ENCODE results near the gene LCN2. TPM values are rescaled to one million over a fixed set of nuclear protein-coding genes. Genes with fewer than 3 reads are reported as not detected.
A peak's percentile ranks its signal among the peaks of the same experiment; 100 is the strongest.

LCN2 gene
- total and polyA plus RNA-seq, 9 of the 15 experiments (the other 6 are each of a cell fraction or from before 2014, with no cell fraction given): 0.10 to 1.2 (median 0.44) TPM; not detected in 1

DNA sequence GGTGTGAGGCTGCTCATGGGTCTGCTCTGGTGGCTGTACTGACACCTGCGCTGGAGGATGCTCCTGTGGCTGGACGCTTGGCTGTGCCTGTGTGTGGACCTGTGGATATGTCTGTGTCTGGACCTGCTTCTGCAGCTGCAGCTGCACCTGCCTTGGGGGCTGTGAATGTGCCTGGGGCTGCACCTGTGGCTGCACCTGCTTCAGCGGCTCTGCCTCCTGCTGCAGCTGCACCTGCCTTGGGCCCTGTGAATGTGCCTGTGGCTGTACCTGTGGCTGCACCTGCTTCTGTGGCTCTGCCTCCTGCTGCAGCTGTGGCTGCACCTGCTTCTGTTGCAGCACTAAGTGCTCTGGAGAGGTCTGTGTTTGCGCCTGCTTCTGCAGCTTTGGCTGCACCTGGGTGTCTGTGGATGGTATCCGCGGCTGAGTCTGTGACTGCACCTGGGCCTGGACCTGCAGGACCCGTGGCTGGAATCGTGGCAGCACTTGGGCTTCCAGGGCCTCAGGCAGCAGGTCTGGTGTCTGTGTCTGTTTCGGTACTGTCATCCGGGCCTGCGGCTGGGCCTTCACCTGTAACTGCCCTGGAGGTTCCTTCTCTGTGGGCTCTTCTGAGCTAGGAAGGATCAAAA, 29.7 kb downstream of the LCN2 start (continued):
- TF ChIP-seq, protein P1, sequence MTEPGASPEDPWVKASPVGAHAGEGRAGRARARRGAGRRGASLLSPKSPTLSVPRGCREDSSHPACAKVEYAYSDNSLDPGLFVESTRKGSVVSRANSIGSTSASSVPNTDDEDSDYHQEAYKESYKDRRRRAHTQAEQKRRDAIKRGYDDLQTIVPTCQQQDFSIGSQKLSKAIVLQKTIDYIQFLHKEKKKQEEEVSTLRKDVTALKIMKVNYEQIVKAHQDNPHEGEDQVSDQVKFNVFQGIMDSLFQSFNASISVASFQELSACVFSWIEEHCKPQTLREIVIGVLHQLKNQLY (CRISPR knock-in tag; conservative IDR thresholded peaks at IDR 0.05): 0 out of 4 replicates have a peak, but pooled peaks of 1 of the 2 experiments have one; percentile 19
- peak; percentile 65; the same call in 1 of the 2 replicates for TF ChIP-seq POLR2G (IDR thresholded peaks at IDR 0.05; ENCODE audit: low read depth, low read length)

DNA sequence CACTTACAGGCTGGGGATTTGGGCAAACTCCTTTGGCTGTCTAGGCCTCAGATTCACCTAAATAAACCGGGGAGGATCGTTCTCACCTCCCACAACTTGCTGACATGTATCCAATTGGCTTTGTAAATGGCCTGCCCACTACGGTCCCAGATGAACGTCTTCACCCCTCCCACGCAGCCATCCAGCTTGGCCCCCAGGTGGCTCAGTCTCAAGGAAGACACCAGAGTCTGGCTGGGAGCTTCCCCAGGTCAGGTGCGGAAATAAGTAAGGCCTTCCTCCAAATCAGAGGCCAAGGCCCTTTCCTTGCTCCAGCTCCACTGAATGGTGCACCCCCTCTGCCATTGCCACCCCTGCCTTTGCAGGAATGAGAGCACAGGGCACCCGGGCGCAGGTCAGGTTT, 30.7 kb downstream of the LCN2 start:
- H4K20me1 ChIP-seq (replicated peaks; ENCODE audit: control insufficient read depth, insufficient read depth, low read length): peaks cover 3% of the 10 kb centered on the region; the same call in 1 of the 2 replicates
- no peaks in the 10 kb centered on the region for H3K79me2 ChIP-seq (ENCODE audit: control insufficient read depth, insufficient read depth, low read length)
- H3K9ac ChIP-seq (ENCODE audit: insufficient read depth in 1 of 2, low read depth in 2 of 2, low read length in 2 of 2): peak overlapping the region in 1 of 2 experiments; percentile 1; a peak in 2 of 4 replicates
- no TSS peak for BruUV-seq (replicated peaks)
- FAIRE-seq (no peak), DNase-seq (ENCODE audit: extremely low read depth in 1 of 4, low spot score in 3 of 4) (no peak), ATAC-seq (no peak)
- no peaks in the 10 kb centered on the region for H3K9me3 ChIP-seq (replicated peaks; ENCODE audit: control insufficient read depth, insufficient read depth, low read depth, low read length)
- H2AFZ ChIP-seq (ENCODE audit: low read depth, low read length): no peak overlapping the region
- WGBS (ENCODE audit: insufficient coverage, low coverage, missing lambda C conversion rate): 94% methylated on average over 8 of the region's 8 CpGs
- POLR2A ChIA-PET: interaction anchor here (0.8 to 12.6 kb wide), 4 partner anchors 9 to 37 kb away, joined by 4 to 155 read pairs (median 41); partner anchors contain the start of genes BBLN and CIZ1
- H3K36me3 ChIP-seq (ENCODE audit: control insufficient read depth, insufficient read depth, low read length): peaks cover 86% of the 10 kb centered on the region
- no peak overlapping the region for H3K4me3 ChIP-seq
- no peak overlapping the region for H3K4me2 ChIP-seq (ENCODE audit: insufficient read depth, low read length)
- no peaks in the 10 kb centered on the region for H3K27me3 ChIP-seq (ENCODE audit: control insufficient read depth in 2 of 2, insufficient read depth in 2 of 2, low read length in 2 of 2)
- CTCF ChIA-PET (ENCODE audit: low intra/inter-chr PET ratio): interaction anchor here (1.6 kb wide), 1 partner anchor 1604 kb away, joined by 3 read pairs; no protein-coding TSS in a partner anchor
- H3K27ac ChIP-seq (ENCODE audit: extremely low read depth, low read depth, low read length): no peak overlapping the region
- no peaks in the 10 kb centered on the region for H3K9me1 ChIP-seq (ENCODE audit: control insufficient read depth, insufficient read depth, low read length)
- H3K4me1 ChIP-seq (replicated peaks in 1 of 2; ENCODE audit: control insufficient read depth in 2 of 2, insufficient read depth in 2 of 2, low read length in 2 of 2): peaks cover 0 to 28% of the 10 kb centered on the region in 2 experiments; a peak in 3 of 5 replicates
- intact Hi-C loops (cut with micrococcal nuclease): loop anchor here (2.0 kb wide), 1 partner anchor 161 kb away; the partner anchor contains the start of gene SLC27A4
- in situ Hi-C loops (cut with MboI): no loop called here
- TF ChIP-seq CHD2 (IDR thresholded peaks at IDR 0.05; ENCODE audit: low read depth, low read length) (no peak), ZNF76 (CRISPR knock-in tag; IDR thresholded peaks at IDR 0.05; ENCODE audit: borderline replicate concordance) (no peak), ZNF134 (CRISPR knock-in tag; conservative IDR thresholded peaks at IDR 0.05) (no peak), TAF15 (IDR thresholded peaks at IDR 0.05; ENCODE audit: low read depth, low read length) (no peak), EP300 (IDR thresholded peaks at IDR 0.05; ENCODE audit: low read length) (no peak), PRPF4 (IDR thresholded peaks at IDR 0.05; ENCODE audit: insufficient read depth, low read depth, low read length, poor library complexity, severe bottlenecking) (no peak), CEBPG (CRISPR knock-in tag; IDR thresholded peaks at IDR 0.05) (0 out of 2 replicates have a peak, but pooled peaks have one; percentile 6), CEBPG (tag; conservative IDR thresholded peaks at IDR 0.05 in 1 of 2, IDR thresholded peaks at IDR 0.05 in 1 of 2) (no peak)
- TF ChIP-seq, protein P2, sequence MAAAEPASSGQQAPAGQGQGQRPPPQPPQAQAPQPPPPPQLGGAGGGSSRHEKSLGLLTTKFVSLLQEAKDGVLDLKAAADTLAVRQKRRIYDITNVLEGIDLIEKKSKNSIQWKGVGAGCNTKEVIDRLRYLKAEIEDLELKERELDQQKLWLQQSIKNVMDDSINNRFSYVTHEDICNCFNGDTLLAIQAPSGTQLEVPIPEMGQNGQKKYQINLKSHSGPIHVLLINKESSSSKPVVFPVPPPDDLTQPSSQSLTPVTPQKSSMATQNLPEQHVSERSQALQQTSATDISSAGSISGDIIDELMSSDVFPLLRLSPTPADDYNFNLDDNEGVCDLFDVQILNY (CRISPR knock-in tag; IDR thresholded peaks at IDR 0.05): 0 out of 2 replicates have a peak, but pooled peaks have one; percentile 16
- TF ChIP-seq, protein P3, sequence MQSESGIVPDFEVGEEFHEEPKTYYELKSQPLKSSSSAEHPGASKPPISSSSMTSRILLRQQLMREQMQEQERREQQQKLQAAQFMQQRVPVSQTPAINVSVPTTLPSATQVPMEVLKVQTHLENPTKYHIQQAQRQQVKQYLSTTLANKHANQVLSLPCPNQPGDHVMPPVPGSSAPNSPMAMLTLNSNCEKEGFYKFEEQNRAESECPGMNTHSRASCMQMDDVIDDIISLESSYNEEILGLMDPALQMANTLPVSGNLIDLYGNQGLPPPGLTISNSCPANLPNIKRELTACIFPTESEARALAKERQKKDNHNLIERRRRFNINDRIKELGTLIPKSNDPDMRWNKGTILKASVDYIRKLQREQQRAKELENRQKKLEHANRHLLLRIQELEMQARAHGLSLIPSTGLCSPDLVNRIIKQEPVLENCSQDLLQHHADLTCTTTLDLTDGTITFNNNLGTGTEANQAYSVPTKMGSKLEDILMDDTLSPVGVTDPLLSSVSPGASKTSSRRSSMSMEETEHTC (IDR thresholded peaks at IDR 0.05): no peak
- TF ChIP-seq, protein P4, sequence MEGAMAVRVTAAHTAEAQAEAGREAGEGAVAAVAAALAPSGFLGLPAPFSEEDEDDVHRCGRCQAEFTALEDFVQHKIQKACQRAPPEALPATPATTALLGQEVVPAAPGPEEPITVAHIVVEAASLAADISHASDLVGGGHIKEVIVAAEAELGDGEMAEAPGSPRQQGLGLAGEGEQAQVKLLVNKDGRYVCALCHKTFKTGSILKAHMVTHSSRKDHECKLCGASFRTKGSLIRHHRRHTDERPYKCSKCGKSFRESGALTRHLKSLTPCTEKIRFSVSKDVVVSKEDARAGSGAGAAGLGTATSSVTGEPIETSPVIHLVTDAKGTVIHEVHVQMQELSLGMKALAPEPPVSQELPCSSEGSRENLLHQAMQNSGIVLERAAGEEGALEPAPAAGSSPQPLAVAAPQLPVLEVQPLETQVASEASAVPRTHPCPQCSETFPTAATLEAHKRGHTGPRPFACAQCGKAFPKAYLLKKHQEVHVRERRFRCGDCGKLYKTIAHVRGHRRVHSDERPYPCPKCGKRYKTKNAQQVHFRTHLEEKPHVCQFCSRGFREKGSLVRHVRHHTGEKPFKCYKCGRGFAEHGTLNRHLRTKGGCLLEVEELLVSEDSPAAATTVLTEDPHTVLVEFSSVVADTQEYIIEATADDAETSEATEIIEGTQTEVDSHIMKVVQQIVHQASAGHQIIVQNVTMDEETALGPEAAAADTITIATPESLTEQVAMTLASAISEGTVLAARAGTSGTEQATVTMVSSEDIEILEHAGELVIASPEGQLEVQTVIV (CRISPR knock-in tag; IDR thresholded peaks at IDR 0.05; ENCODE audit: borderline replicate concordance): no peak
